ENCODE measurements around the gene MAGI2.
"Not testable (repeated sequence)": the region's sequence is repeated elsewhere in the genome, so short reads cannot be mapped to it uniquely, and the experiment has no call there.

Gene MAGI2

GRCh38 chr7:78299088-78299487 lies 1154.4 kb downstream of the MAGI2 start:
- DNase-seq (ENCODE audit: low read depth in 2 of 2): no peak

GRCh38 chr7:78296644-78297371 lies 1156.7 kb downstream of the MAGI2 start:
- no peak for DNase-seq (ENCODE audit: low read depth in 2 of 2)

- no peak for DNase-seq (ENCODE audit: low read depth in 2 of 2)
Observed at GRCh38 chr7:78296046-78296597, 1157.3 kb downstream of the MAGI2 start.

- not testable (repeated sequence) for DNase-seq (ENCODE audit: low read depth in 2 of 2)
Observed at GRCh38 chr7:78289471-78289870, 1164.0 kb downstream of the MAGI2 start.

- DNase-seq (ENCODE audit: low read depth in 2 of 2): no peak
Observed at GRCh38 chr7:78284945-78285344, 1168.5 kb downstream of the MAGI2 start.

- no peak for DNase-seq (ENCODE audit: low read depth in 2 of 2)
Observed at GRCh38 chr7:78280276-78280675, 1173.2 kb downstream of the MAGI2 start.

GRCh38 chr7:78279457-78279856 lies 1174.0 kb downstream of the MAGI2 start:
- DNase-seq (ENCODE audit: low read depth in 2 of 2): no peak

- DNase-seq (ENCODE audit: low read depth in 2 of 2): no peak
Observed at GRCh38 chr7:78279032-78279431, 1174.4 kb downstream of the MAGI2 start.

GRCh38 chr7:78267141-78267540 lies 1186.3 kb downstream of the MAGI2 start:
- no peak for DNase-seq (ENCODE audit: low read depth in 2 of 2)

GRCh38 chr7:78265486-78265885 lies 1188.0 kb downstream of the MAGI2 start:
- DNase-seq (ENCODE audit: low read depth in 2 of 2): no peak

GRCh38 chr7:78265071-78265470 lies 1188.4 kb downstream of the MAGI2 start:
- no peak for DNase-seq (ENCODE audit: low read depth in 2 of 2)

- DNase-seq (ENCODE audit: low read depth in 2 of 2): no peak
Observed at GRCh38 chr7:78264105-78264504, 1189.4 kb downstream of the MAGI2 start.

- no peak for DNase-seq (ENCODE audit: low read depth in 2 of 2)
Observed at GRCh38 chr7:78261739-78262138, 1191.7 kb downstream of the MAGI2 start.

- no peak for DNase-seq (ENCODE audit: low read depth in 2 of 2)
Observed at GRCh38 chr7:78261302-78261701, 1192.2 kb downstream of the MAGI2 start.

GRCh38 chr7:78260826-78261225 lies 1192.6 kb downstream of the MAGI2 start:
- DNase-seq (ENCODE audit: low read depth in 2 of 2): no peak

- DNase-seq (ENCODE audit: low read depth in 2 of 2): no peak
Observed at GRCh38 chr7:78254726-78255055, 1198.8 kb downstream of the MAGI2 start.

GRCh38 chr7:78253850-78254725 lies 1199.4 kb downstream of the MAGI2 start:
- no peak for DNase-seq (ENCODE audit: low read depth in 2 of 2)

GRCh38 chr7:78248867-78249266 lies 1204.6 kb downstream of the MAGI2 start:
- no peak for DNase-seq (ENCODE audit: low read depth in 2 of 2)

GRCh38 chr7:78247910-78248689 lies 1205.4 kb downstream of the MAGI2 start:
- DNase-seq (ENCODE audit: low read depth in 2 of 2): no peak

GRCh38 chr7:78240179-78240578 lies 1213.3 kb downstream of the MAGI2 start:
- not testable (repeated sequence) for DNase-seq (ENCODE audit: low read depth in 2 of 2)

- DNase-seq (ENCODE audit: low read depth in 2 of 2): no peak
Observed at GRCh38 chr7:78234634-78235033, 1218.8 kb downstream of the MAGI2 start.

- DNase-seq (ENCODE audit: low read depth in 2 of 2): no peak
Observed at GRCh38 chr7:78232806-78233205, 1220.7 kb downstream of the MAGI2 start.

All from stimulated activated CD4-positive, alpha-beta T cell treated with anti-CD3 and anti-CD28 coated beads, Interleukin-15, amount 100 ng/mL, for 48 hours (primary cell).